ENCODE measurements around the gene PITRM1. TPM values are rescaled to one million over a fixed set of nuclear protein-coding genes. Genes with fewer than 3 reads are reported as not detected.
"Not testable (repeated sequence)": the region's sequence is repeated elsewhere in the genome, so short reads cannot be mapped to it uniquely, and the experiment has no call there.

PITRM1 gene
- total RNA-seq, 2 donors from 2014 or later = 45.3 to 50.2 TPM

DNA sequence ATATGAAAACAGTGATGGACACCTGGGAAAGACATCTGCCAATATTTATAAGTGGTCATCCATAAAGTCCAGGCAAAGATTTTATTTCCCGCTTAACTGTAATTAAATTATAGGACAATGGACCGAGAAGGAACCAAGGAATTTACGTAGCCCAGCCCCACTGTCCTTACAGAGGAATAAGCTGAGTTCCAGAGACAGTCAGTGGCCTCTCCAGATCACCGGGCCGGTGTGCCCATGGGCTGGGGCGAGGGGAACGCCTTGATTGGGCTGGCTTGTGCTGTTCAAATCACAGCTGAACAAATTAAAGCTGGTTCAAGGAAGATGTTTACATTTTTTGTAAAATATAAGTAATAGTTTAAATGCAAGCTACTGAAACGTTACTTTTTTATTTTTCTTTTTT, 64.5 kb downstream of the PITRM1 start:
- Histone ChIP-seq H3K9ac (ENCODE audit: extremely low read depth, low read length, poor library complexity, severe bottlenecking) (no peak overlapping the region), H3K27ac (ENCODE audit: low read depth, low read length) (no peak overlapping the region), H3K4me1 (ENCODE audit: control insufficient read depth, insufficient read depth, low read length) (peaks cover 6% of the 10 kb centered on the region), H3K36me3 (ENCODE audit: control insufficient read depth, insufficient read depth, low read length) (peaks cover 11% of the 10 kb centered on the region), H3K27me3 (ENCODE audit: control insufficient read depth, insufficient read depth, low read length, poor library complexity, severe bottlenecking) (no peaks in the 10 kb centered on the region), H3K4me3 (ENCODE audit: low read length) (no peak overlapping the region), H3K9me3 (ENCODE audit: control insufficient read depth, low read length) (no peaks in the 10 kb centered on the region)
- Mint-ChIP-seq H3K4me3 (no peak overlapping the region), H3K9me3 (no peaks in the 10 kb centered on the region), H3K27me3 (ENCODE audit: insufficient read depth) (no peaks in the 10 kb centered on the region), H3K4me1 (peaks cover 15% of the 10 kb centered on the region), H3K27ac (no peak overlapping the region), H3K36me3 (ENCODE audit: low read depth) (peaks cover 72% of the 10 kb centered on the region)
- WGBS, 2 experiments (ENCODE audit: insufficient coverage in 1 of 2, insufficient read length in 1 of 2) = 86 to 91% methylated on average over 6 to 8 of the region's 8 CpGs
- no peak for TF ChIP-seq CTCF (conservative IDR thresholded peaks at IDR 0.05)
- DNase-seq = no peak

DNA sequence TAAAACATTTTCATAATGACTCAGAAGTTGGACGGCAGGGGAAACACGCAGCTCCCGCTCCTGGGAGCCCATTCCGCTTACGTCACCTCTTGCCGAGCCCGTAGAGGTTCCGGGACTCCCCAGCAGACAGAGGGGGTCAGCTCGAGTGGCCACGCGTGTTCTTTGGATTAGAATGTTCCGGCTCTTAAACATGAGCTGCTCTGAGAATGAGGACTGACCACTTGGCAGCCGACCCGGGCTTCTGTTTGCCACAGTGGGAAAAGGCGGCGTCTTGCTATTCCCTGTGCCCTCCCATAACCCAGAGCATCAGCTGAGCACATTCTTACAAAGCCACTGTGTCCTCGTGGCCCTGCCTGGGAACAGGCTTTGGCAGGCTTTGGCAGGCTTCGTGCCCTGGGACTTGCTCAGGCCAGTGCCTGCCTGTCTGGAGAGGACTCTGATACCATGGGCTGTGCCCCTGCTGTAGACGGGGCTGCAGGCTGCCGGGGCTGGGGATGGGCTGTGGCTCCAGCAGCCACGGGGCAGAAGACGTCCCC, 65.1 kb downstream of the PITRM1 start:
- H3K27me3 Mint-ChIP-seq (ENCODE audit: insufficient read depth) = no peaks in the 10 kb centered on the region
- peaks cover 17% of the 10 kb centered on the region for H3K4me1 Mint-ChIP-seq
- no peak overlapping the region for H3K4me3 Mint-ChIP-seq
- no peaks in the 10 kb centered on the region for H3K27me3 ChIP-seq (ENCODE audit: control insufficient read depth, insufficient read depth, low read length, poor library complexity, severe bottlenecking)
- H3K9me3 Mint-ChIP-seq = no peaks in the 10 kb centered on the region
- no peak for DNase-seq
- no peak overlapping the region for H3K27ac Mint-ChIP-seq
- no peaks in the 10 kb centered on the region for H3K9me3 ChIP-seq (ENCODE audit: control insufficient read depth, low read length)
- H3K4me3 ChIP-seq (ENCODE audit: low read length) = no peak overlapping the region
- peaks cover 6% of the 10 kb centered on the region for H3K4me1 ChIP-seq (ENCODE audit: control insufficient read depth, insufficient read depth, low read length)
- no peak overlapping the region for H3K27ac ChIP-seq (ENCODE audit: low read depth, low read length)
- H3K9ac ChIP-seq (ENCODE audit: extremely low read depth, low read length, poor library complexity, severe bottlenecking) = no peak overlapping the region
- peaks cover 11% of the 10 kb centered on the region for H3K36me3 ChIP-seq (ENCODE audit: control insufficient read depth, insufficient read depth, low read length)
- TF ChIP-seq CTCF (conservative IDR thresholded peaks at IDR 0.05) = no peak
- WGBS, 2 experiments (ENCODE audit: insufficient coverage in 1 of 2, insufficient read length in 1 of 2) = 94 to 96% methylated on average over 13 to 22 of the region's 22 CpGs
- H3K36me3 Mint-ChIP-seq (ENCODE audit: low read depth) = peaks cover 72% of the 10 kb centered on the region

GRCh38 chr10:3106928-3107425, 65.6 kb downstream of the PITRM1 start:
- H3K9ac ChIP-seq (ENCODE audit: extremely low read depth, low read length, poor library complexity, severe bottlenecking) = no peak overlapping the region
- Mint-ChIP-seq H3K9me3 (no peaks in the 10 kb centered on the region), H3K4me1 (peaks cover 14% of the 10 kb centered on the region), H3K36me3 (ENCODE audit: low read depth) (peaks cover 70% of the 10 kb centered on the region), H3K27ac (no peak overlapping the region), H3K27me3 (ENCODE audit: insufficient read depth) (no peaks in the 10 kb centered on the region), H3K4me3 (no peak overlapping the region)
- H3K27ac ChIP-seq (ENCODE audit: low read depth, low read length) = no peak overlapping the region
- H3K36me3 ChIP-seq (ENCODE audit: control insufficient read depth, insufficient read depth, low read length) = peaks cover 11% of the 10 kb centered on the region
- no peaks in the 10 kb centered on the region for H3K9me3 ChIP-seq (ENCODE audit: control insufficient read depth, low read length)
- DNase-seq = no peak
- TF ChIP-seq CTCF (conservative IDR thresholded peaks at IDR 0.05) = no peak
- no peaks in the 10 kb centered on the region for H3K27me3 ChIP-seq (ENCODE audit: control insufficient read depth, insufficient read depth, low read length, poor library complexity, severe bottlenecking)
- H3K4me1 ChIP-seq (ENCODE audit: control insufficient read depth, insufficient read depth, low read length) = peaks cover 2% of the 10 kb centered on the region
- H3K4me3 ChIP-seq (ENCODE audit: low read length) = no peak overlapping the region
- 91% methylated on average over 5 of the region's 5 CpGs; no CpG with 5 or more reads in 1 of the 2 experiments for WGBS, 2 experiments (ENCODE audit: insufficient coverage in 1 of 2, insufficient read length in 1 of 2)

DNA sequence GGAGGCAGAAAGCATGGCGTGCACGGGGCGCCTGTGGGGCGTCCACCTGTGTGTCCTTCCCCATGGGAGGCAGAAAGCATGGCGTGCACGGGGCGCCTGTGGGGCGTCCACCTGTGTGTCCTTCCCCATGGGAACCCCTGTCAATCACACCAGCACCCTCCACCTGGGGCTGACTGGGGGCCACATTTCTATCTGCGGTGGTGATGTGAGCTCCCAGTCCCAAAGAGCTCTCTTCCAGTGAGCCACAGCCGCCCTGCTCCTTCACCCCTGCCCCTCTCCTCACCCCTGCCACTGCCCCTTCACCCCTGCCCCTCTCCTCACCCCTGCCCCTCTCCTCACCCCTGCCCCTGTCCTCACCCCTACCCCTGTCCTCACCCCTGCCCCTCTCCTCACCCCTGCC, 66.3 kb downstream of the PITRM1 start:
- H3K4me1 Mint-ChIP-seq; H3K4me3 Mint-ChIP-seq; H3K27me3 ChIP-seq (ENCODE audit: control insufficient read depth, insufficient read depth, low read length, poor library complexity, severe bottlenecking); H3K27me3 Mint-ChIP-seq (ENCODE audit: insufficient read depth); H3K27ac ChIP-seq (ENCODE audit: low read depth, low read length); H3K9me3 ChIP-seq (ENCODE audit: control insufficient read depth, low read length); H3K4me1 ChIP-seq (ENCODE audit: control insufficient read depth, insufficient read depth, low read length); H3K9me3 Mint-ChIP-seq; H3K9ac ChIP-seq (ENCODE audit: extremely low read depth, low read length, poor library complexity, severe bottlenecking); H3K4me3 ChIP-seq (ENCODE audit: low read length); H3K27ac Mint-ChIP-seq; DNase-seq: not testable (repeated sequence)
- peaks cover 71% of the 10 kb centered on the region for H3K36me3 Mint-ChIP-seq (ENCODE audit: low read depth)
- WGBS, 2 experiments (ENCODE audit: insufficient coverage in 1 of 2, insufficient read length in 1 of 2) = 100% methylated on average over 1 to 5 of the region's 10 CpGs
- peaks cover 11% of the 10 kb centered on the region for H3K36me3 ChIP-seq (ENCODE audit: control insufficient read depth, insufficient read depth, low read length)
